Natural killer cell treated with Interleukin-12 subunit alpha and Interleukin-12 subunit beta and Interleukin-15 and Interleukin-18, amount 100 ng/mL, for 72 hours (primary cell): ENCODE results near the gene LRRK1. TPM values are rescaled to one million over a fixed set of nuclear protein-coding genes. Genes with fewer than 3 reads are reported as not detected.

Experiments
- ATAC-seq, 2 donors: fragments of 150-1000 bp; cut with Tn5 transposase in 1 of 2; sonication (Bioruptor Pico), chemical (Tn5 transposase) in 1 of 2; 2 replicates each; pipeline ENCODE4 v1.10.0; 2021
- DNase-seq: peaks from one replicate; pipeline ENCODE4 v3.0.0; 2022; ENCODE audit warnings: low spot score
- H3K27ac Mint-ChIP-seq, 2 donors: 1 replicate in 1 of 2; 2 replicates in 1 of 2; pipeline ENCODE4 v1.8.0; 2022; ENCODE audit warnings: mixed read lengths in 2 of 2, mild to moderate bottlenecking in 1 of 2, moderate library complexity in 1 of 2
- H3K27me3 Mint-ChIP-seq, 2 donors: 1 replicate in 1 of 2; 2 replicates in 1 of 2; pipeline ENCODE4 v1.8.0; 2022; ENCODE audit warnings: mixed read lengths in 2 of 2
- H3K36me3 Mint-ChIP-seq: one replicate; pipeline ENCODE4 v1.8.0; 2022; ENCODE audit warnings: mixed read lengths
- H3K4me1 Mint-ChIP-seq, 2 donors: 1 replicate in 1 of 2; 2 replicates in 1 of 2; pipeline ENCODE4 v1.8.0; 2022; ENCODE audit warnings: low read depth in 2 of 2, mixed read lengths in 2 of 2, mild to moderate bottlenecking in 1 of 2
- H3K4me3 Mint-ChIP-seq: one replicate; pipeline ENCODE4 v1.8.0; 2022; ENCODE audit warnings: mixed read lengths
- H3K9me3 Mint-ChIP-seq: 2 replicates; pipeline ENCODE4 v1.8.0; 2022; ENCODE audit warnings: mixed read lengths
- total RNA-seq, 2 donors: library from RNA; stranded (reverse); gene quantifications; one replicate each; pipeline ENCODE4 v1.2.3, GENCODE V29; 2022

The LRRK1 gene
- total RNA-seq, 2 donors from 2014 or later, result 0.17 to 0.70 TPM

DNA sequence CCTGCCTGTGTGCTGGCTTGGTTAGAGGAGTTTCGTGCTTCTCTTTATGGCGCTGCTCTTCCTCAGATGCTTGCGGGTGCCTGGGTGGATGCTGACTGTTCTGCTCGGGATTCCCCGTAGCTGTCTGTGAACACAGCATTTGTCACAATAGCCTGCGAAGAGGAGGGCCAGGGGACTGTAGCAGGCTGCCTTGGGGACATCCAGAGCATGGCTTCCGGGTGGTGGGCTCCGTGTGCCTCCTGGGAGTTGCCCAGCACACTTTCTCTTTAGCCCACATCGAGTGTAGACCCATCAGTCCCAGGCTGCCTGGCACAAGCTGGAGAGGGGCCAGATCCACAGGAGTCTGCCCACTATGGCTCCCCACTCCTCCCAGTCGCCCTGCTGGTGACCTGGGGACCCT lies 22.4 kb downstream of the LRRK1 start:
- no peak overlapping the region for H3K27ac Mint-ChIP-seq
- no peak overlapping the region for H3K4me3 Mint-ChIP-seq
- no peaks in the 10 kb centered on the region for H3K27me3 Mint-ChIP-seq
- no peaks in the 10 kb centered on the region for H3K4me1 Mint-ChIP-seq
- peak in 1 of 2 donors; percentile 32 for ATAC-seq
- no peak for DNase-seq
- H3K36me3 Mint-ChIP-seq, result no peaks in the 10 kb centered on the region
- no peaks in the 10 kb centered on the region for H3K9me3 Mint-ChIP-seq

DNA sequence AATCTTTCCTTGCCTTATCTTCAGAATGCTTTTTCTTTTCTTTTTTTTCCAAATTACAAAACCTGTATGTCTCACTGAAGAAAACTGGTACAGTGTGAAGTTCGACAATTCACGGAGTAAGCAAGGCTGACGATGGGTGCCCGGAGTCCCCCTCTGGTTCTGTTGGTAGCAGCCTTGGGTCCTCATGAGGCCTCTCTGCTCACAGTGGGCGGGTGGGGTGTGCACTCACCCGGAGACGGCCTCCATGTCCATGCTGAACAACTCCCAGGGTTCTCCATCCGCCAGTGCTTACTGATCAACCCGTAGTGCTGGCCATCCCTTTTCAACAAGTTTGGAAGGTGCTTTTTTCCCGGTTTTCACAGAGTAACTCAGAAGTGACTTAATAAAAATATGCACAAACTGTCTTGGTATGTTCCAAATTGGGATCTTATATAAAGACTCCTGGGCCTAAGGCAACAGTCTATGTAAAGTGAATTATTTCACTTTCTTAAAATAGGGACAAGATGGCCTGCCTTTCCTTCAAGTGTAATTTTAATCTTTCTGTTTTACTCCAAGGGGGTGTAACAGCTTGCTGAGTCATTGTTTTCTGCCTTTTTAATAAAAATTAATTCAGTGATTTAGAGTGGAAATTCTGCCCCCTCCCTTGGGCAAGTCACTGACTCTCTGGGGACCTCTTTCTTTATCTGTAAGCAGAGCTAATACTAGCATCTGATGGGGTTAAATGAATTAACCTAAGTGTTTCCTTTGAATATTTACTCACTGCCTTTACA lies 23.7 kb downstream of the LRRK1 start:
- Mint-ChIP-seq H3K9me3 (no peaks in the 10 kb centered on the region), H3K27me3 (peaks cover 0 to 3% of the 10 kb centered on the region in 2 donors), H3K4me3 (no peak overlapping the region), H3K4me1 (no peaks in the 10 kb centered on the region), H3K36me3 (no peaks in the 10 kb centered on the region), H3K27ac (no peak overlapping the region)
- no peak for DNase-seq
- no peak for ATAC-seq

DNA sequence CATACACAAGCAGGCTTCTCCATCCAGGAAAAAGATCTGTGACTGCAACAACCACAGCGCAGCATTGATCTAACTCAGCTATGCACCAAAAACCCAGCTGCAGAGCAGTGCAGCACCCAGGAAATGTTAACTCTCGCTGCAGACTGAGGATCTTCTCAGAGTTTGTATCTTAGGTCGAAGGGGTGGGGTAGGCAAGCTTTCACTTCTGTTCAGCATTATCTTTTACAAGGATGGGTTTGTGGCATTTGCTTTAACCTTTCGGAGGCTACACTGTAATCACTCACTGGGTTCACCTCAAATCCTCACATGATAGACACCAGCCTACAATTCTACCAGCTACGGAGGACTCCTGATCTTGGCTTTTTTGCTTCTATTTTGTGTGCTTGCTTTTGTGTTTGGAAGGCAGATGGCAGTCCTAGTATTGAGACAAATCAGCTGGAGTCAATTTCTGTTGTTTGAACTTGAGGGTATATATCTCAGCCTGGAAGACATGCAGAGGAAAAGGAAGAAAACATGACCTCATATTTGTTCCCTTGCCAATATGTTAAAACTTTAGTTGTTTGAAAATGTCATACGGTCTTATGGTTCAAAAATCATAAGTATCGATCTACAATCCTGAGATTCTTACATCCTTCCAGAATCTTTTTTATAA lies 25.2 kb downstream of the LRRK1 start:
- H3K4me3 Mint-ChIP-seq, result no peak overlapping the region
- no peak for DNase-seq
- H3K36me3 Mint-ChIP-seq, result no peaks in the 10 kb centered on the region

DNA sequence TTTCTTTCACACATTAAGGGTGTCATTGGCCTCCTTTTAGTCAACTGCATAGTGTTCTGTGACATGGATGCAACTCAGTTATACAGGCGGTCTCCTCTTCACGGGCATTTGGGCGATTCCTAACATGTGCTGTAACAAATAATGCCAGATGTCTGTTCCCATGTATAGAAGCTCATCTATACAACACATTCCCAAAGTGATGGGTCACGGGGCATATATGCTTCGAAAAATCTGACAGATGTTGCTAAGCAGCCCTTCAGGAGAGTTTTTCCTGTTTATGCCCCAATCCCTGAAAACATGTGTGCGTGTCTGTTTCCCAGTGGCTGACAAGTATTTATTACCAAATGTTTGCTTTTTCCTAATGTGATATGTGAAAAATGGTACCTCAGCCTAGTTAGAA lies 25.8 kb downstream of the LRRK1 start:
- Mint-ChIP-seq H3K4me3 (no peak overlapping the region), H3K27ac (no peak overlapping the region), H3K9me3 (no peaks in the 10 kb centered on the region), H3K27me3 (peaks cover 11% of the 10 kb centered on the region in 2 donors), H3K36me3 (no peaks in the 10 kb centered on the region), H3K4me1 (no peaks in the 10 kb centered on the region)
- ATAC-seq, result no peak
- DNase-seq, result no peak

More for the DNA sequence above, 25.2 kb downstream of the LRRK1 start:
- no peak for ATAC-seq
- peaks cover 11% of the 10 kb centered on the region in 2 donors for H3K27me3 Mint-ChIP-seq
- no peak overlapping the region for H3K27ac Mint-ChIP-seq
- no peaks in the 10 kb centered on the region for H3K4me1 Mint-ChIP-seq
- H3K9me3 Mint-ChIP-seq, result no peaks in the 10 kb centered on the region

DNA sequence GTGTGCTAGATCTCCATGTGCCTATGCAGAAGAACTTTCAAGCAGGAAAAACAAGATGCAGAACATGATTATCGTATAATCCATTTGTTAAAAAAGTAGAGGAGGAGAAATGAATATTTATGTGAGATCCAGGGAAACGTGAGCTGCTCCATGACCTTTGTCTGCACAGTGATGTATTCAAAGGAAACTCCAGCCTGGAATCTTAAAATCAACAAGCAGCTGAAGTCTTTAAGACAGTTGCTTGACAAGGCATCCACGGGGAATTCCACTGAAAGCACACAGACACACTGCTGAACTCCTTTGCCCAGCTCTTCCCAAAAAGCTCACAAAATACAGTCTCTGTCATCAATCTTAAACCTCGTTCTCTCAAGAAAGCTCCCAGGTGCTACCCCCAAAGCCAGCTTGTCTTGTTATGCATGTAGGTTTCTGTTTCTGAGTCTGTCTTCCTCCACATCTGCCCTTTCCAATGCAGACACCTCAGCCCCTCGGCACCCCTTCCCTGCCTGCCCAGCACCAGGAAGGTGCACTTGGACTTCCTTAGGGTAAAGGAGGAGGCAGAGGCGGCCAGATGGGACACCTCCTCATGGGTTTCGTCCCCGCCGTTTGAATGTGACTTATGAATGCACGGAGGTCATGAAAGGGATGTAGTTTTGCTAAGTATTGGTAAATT lies 28.7 kb downstream of the LRRK1 start:
- ATAC-seq (no peak), DNase-seq (no peak)
- Mint-ChIP-seq H3K9me3 (no peaks in the 10 kb centered on the region), H3K27ac (no peak overlapping the region), H3K4me3 (no peak overlapping the region), H3K4me1 (no peaks in the 10 kb centered on the region), H3K36me3 (no peaks in the 10 kb centered on the region), H3K27me3 (peaks cover 11 to 17% of the 10 kb centered on the region in 2 donors)

DNA sequence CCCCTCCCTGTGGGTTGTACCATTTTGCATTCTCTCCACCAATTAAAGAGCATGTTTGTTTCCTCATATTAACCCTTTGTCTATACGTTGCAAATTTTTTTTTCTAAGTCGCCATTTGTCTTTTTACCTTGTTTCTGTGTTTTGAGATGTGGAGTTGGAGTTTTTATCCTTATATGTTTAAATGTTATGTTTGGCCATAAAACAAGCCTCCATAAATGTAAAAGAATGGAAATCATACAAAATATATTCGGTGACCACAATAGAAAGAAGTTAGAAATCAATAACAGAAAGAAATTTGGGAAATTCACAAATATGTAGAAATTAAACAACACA lies 29.2 kb downstream of the LRRK1 start:
- no peaks in the 10 kb centered on the region for H3K4me1 Mint-ChIP-seq
- DNase-seq (no peak), ATAC-seq (no peak)
- H3K27ac Mint-ChIP-seq, result no peak overlapping the region
- H3K9me3 Mint-ChIP-seq, result no peaks in the 10 kb centered on the region
- peaks cover 11 to 20% of the 10 kb centered on the region in 2 donors for H3K27me3 Mint-ChIP-seq
- no peak overlapping the region for H3K4me3 Mint-ChIP-seq
- no peaks in the 10 kb centered on the region for H3K36me3 Mint-ChIP-seq

DNA sequence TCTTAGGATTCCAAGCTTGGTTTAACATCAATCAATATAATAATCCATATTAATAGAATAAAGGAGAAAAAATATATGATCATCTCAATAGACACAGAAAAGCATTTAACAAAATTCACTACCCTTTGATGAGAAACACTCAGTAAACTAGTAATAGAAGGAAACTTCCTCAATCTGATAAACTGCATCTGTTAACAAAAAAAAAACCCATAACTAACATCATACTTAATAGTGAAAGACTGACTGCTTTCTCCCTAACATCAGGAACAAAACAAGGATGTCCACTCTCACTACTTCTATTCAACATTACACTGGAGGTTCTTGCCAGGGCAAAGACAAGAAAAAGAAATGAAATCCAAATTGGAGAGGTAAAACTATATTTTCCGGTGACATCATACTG lies 30.5 kb downstream of the LRRK1 start:
- Mint-ChIP-seq H3K9me3 (no peaks in the 10 kb centered on the region), H3K4me1 (no peaks in the 10 kb centered on the region), H3K27me3 (peaks cover 19 to 22% of the 10 kb centered on the region in 2 donors), H3K36me3 (no peaks in the 10 kb centered on the region), H3K27ac (no peak overlapping the region), H3K4me3 (no peak overlapping the region)
- no peak for ATAC-seq
- no peak for DNase-seq

DNA sequence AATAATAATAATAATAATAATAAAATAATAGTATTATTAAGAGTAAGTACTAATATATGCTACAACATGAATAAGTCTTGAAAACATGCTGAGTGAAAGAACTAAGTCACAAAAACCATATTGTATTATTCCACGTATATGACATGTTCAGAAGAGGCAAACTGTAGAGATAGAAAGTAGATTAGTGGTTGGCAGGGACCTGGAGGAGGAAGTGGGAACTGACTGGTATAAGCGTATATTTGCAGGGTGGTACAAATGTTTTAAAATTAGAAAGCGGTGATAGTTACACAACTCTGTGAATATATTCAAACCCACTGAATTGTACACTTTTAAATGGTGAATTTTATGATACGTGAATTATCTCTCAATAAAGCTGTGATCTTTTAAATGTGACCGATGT lies 32.8 kb downstream of the LRRK1 start:
- Mint-ChIP-seq H3K9me3 (no peaks in the 10 kb centered on the region), H3K4me3 (no peak overlapping the region), H3K36me3 (no peaks in the 10 kb centered on the region), H3K27me3 (peaks cover 27 to 37% of the 10 kb centered on the region in 2 donors), H3K4me1 (no peaks in the 10 kb centered on the region), H3K27ac (no peak overlapping the region)
- ATAC-seq (no peak), DNase-seq (no peak)

DNA sequence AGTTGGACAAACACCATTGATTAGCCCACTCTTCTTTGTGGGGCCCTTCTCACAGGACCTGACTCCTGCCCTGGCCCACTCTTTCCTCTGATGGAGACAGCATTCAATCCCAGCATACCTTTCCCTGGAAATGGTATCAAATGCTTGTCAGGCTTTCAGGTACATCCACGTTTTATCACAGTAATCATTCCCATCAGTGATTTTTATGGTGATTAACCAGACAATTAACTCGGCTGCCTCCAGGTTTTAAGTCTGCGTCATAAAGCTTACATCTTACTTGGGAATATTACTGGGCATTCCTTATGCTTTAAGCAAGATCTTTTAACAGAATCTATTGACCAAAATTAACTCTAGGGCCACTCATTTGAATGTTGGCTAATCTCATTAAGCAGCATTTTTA lies 33.4 kb downstream of the LRRK1 start:
- DNase-seq, result no peak
- H3K27ac Mint-ChIP-seq, result no peak overlapping the region
- H3K36me3 Mint-ChIP-seq, result no peaks in the 10 kb centered on the region
- H3K9me3 Mint-ChIP-seq, result no peaks in the 10 kb centered on the region
- H3K4me1 Mint-ChIP-seq, result no peaks in the 10 kb centered on the region
- ATAC-seq, result no peak
- peaks cover 30 to 43% of the 10 kb centered on the region in 2 donors for H3K27me3 Mint-ChIP-seq
- H3K4me3 Mint-ChIP-seq, result no peak overlapping the region

DNA sequence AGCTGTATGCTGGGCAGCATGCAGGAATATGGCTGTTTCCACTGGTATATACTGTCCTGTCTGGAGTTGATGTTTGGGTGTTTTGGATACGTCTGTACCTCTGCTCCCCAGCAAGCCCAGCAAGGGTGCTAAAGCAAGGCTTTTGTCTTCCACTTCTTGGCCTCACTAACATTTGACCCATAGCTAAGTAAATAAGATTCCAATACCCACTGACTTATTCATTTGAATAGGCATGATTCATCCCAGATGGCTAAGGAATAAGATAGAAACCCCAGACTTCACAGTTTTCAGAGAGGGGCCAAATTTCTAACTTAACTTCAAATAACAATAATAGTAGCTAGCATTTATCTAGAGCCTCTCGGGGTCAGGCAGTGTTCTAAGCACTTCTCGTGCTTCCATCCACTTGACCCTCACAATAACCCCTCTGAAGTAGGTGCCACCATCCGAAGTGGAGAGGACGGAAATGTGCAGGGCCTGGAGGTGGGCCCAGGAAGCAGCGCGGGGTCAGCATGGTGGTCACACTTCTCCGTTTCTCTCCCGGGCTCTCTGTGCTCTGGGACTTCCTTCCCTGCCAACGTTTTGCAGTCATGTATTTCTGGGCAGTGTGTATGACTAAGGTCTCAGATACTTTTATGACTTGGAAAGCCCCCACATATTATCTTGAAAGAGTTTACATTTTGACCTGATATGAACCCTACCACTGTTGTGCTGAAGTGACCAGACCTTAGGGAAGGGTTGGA lies 39.3 kb downstream of the LRRK1 start:
- no peak overlapping the region for H3K27ac Mint-ChIP-seq
- peaks cover 34 to 63% of the 10 kb centered on the region in 2 donors for H3K27me3 Mint-ChIP-seq
- no peaks in the 10 kb centered on the region for H3K9me3 Mint-ChIP-seq
- H3K4me3 Mint-ChIP-seq, result no peak overlapping the region
- DNase-seq, result no peak
- H3K36me3 Mint-ChIP-seq, result no peaks in the 10 kb centered on the region
- ATAC-seq, result no peak
- H3K4me1 Mint-ChIP-seq, result no peaks in the 10 kb centered on the region

DNA sequence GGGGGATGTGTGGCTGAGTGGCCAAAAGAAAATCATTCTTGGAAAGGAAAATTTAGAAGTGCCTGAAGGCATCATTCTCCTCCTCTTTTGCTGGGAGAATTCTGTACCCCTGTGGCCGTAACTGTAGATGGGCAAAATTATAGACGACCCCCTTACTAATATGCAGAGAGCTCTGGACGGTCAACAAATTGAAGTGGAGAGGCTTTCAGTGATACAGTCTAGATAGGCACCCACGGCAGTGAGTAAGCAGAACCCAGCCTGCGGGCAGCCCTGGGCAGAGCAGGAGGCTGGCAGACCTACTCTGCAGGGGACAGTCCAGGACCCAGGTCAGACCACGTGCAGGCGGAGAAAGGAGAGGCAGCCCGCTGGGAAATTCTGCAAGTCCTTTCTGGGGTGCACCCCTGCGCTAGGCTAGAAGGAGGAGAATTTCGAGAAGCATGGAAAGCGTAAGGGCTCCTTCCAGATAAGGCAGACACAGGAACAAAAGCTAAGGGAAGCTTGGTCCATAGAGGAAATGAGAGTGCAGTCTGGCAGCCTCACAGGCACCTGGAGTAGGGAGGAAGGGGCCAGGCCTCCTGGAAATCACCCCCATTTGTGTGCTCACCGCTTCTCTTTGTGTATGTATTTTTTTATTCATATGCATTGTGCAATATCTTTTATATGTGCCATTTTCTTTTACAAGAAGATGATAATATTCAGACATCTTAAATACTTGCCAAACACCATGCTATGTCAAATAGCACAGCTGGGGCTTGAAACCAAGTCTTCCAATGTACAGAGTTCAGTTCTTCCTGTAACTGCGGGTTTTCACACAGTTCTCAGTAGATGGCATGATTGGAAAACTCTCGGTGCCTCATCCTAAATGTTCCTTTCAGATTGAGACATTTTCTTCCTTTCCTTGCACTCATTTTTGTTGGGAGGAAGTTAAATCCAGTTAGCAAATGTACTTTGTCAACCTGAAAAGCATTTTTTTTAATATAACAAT lies 40.2 kb downstream of the LRRK1 start:
- no peaks in the 10 kb centered on the region for H3K9me3 Mint-ChIP-seq
- ATAC-seq, result no peak
- H3K36me3 Mint-ChIP-seq, result no peaks in the 10 kb centered on the region
- peaks cover 34 to 67% of the 10 kb centered on the region in 2 donors for H3K27me3 Mint-ChIP-seq
- no peak overlapping the region for H3K4me3 Mint-ChIP-seq
- no peak for DNase-seq
- H3K27ac Mint-ChIP-seq, result no peak overlapping the region
- H3K4me1 Mint-ChIP-seq, result no peaks in the 10 kb centered on the region

DNA sequence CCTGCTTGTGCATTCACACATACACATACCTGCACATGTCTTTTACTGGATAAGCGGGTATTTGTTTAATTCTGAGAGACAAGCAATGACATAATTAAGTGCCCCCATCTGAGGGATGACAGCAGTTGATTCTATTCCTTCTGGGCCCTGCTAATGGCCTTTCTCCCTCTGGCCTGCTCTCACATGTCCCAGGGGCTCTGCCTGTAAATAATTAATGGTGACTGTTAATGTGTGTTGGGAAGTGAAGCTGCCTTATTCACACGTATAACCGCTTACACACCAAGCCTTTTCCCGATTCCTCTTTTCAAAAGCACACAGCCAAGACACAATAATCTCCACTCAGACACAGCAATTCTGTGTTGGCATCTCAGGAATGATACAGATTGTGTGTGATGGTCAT lies 47.8 kb downstream of the LRRK1 start:
- ATAC-seq, result no peak

More for the DNA sequence above, 47.8 kb downstream of the LRRK1 start:
- peaks cover 18 to 39% of the 10 kb centered on the region in 2 donors for H3K27me3 Mint-ChIP-seq
- H3K4me3 Mint-ChIP-seq, result no peak overlapping the region
- H3K36me3 Mint-ChIP-seq, result no peaks in the 10 kb centered on the region
- no peak overlapping the region for H3K27ac Mint-ChIP-seq
- H3K9me3 Mint-ChIP-seq, result no peaks in the 10 kb centered on the region
- no peak for DNase-seq
- H3K4me1 Mint-ChIP-seq, result no peaks in the 10 kb centered on the region
